Measurements from ENCODE around the gene IQCE.

DNA sequence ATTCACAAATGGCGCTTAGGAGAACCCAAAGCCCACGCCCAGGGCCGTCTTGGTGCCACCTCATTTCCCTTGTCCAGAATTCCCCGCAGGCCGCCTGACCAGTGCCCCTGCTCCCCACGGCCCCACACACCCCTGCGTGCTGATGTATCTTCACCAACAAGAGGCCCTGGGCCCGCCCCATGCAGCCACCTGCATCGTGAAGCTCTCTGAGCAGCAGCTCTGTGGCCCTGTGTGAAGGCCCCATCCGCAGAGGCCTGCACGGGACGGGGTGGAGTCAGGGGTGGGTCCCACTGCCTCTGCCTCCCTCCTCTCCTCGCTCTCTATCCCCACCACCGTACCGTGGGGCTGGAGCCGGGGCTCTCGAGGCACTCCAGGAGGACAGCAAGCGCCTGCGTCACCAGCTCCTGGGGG lies 18.1 kb upstream of the IQCE start:
- TF ChIP-seq, protein P1, sequence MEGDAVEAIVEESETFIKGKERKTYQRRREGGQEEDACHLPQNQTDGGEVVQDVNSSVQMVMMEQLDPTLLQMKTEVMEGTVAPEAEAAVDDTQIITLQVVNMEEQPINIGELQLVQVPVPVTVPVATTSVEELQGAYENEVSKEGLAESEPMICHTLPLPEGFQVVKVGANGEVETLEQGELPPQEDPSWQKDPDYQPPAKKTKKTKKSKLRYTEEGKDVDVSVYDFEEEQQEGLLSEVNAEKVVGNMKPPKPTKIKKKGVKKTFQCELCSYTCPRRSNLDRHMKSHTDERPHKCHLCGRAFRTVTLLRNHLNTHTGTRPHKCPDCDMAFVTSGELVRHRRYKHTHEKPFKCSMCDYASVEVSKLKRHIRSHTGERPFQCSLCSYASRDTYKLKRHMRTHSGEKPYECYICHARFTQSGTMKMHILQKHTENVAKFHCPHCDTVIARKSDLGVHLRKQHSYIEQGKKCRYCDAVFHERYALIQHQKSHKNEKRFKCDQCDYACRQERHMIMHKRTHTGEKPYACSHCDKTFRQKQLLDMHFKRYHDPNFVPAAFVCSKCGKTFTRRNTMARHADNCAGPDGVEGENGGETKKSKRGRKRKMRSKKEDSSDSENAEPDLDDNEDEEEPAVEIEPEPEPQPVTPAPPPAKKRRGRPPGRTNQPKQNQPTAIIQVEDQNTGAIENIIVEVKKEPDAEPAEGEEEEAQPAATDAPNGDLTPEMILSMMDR (IDR thresholded peaks at IDR 0.05; ENCODE audit: poor library complexity, severe bottlenecking), result no peak
- no peak for TF ChIP-seq TAF1 (IDR thresholded peaks at IDR 0.05; ENCODE audit: low read depth)
- TF ChIP-seq POLR2AphosphoS5 (IDR thresholded peaks at IDR 0.05), result no peak
- no peak for TF ChIP-seq EZH2 (IDR thresholded peaks at IDR 0.05; ENCODE audit: borderline replicate concordance, insufficient read depth, low read length, poor library complexity, severe bottlenecking)
- TF ChIP-seq MXI1 (conservative IDR thresholded peaks at IDR 0.05; ENCODE audit: poor library complexity, severe bottlenecking), result no peak
- TF ChIP-seq, protein P2, sequence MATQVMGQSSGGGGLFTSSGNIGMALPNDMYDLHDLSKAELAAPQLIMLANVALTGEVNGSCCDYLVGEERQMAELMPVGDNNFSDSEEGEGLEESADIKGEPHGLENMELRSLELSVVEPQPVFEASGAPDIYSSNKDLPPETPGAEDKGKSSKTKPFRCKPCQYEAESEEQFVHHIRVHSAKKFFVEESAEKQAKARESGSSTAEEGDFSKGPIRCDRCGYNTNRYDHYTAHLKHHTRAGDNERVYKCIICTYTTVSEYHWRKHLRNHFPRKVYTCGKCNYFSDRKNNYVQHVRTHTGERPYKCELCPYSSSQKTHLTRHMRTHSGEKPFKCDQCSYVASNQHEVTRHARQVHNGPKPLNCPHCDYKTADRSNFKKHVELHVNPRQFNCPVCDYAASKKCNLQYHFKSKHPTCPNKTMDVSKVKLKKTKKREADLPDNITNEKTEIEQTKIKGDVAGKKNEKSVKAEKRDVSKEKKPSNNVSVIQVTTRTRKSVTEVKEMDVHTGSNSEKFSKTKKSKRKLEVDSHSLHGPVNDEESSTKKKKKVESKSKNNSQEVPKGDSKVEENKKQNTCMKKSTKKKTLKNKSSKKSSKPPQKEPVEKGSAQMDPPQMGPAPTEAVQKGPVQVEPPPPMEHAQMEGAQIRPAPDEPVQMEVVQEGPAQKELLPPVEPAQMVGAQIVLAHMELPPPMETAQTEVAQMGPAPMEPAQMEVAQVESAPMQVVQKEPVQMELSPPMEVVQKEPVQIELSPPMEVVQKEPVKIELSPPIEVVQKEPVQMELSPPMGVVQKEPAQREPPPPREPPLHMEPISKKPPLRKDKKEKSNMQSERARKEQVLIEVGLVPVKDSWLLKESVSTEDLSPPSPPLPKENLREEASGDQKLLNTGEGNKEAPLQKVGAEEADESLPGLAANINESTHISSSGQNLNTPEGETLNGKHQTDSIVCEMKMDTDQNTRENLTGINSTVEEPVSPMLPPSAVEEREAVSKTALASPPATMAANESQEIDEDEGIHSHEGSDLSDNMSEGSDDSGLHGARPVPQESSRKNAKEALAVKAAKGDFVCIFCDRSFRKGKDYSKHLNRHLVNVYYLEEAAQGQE (IDR thresholded peaks at IDR 0.05; ENCODE audit: borderline replicate concordance), result no peak
- TF ChIP-seq SMC3 (conservative IDR thresholded peaks at IDR 0.05; ENCODE audit: poor library complexity), result no peak
- TF ChIP-seq EP300 (conservative IDR thresholded peaks at IDR 0.05; ENCODE audit: poor library complexity, severe bottlenecking), result no peak

Measured in neural cell (in vitro differentiated cells).